ENCODE results near the gene PADI6.

PADI6 gene

DNA sequence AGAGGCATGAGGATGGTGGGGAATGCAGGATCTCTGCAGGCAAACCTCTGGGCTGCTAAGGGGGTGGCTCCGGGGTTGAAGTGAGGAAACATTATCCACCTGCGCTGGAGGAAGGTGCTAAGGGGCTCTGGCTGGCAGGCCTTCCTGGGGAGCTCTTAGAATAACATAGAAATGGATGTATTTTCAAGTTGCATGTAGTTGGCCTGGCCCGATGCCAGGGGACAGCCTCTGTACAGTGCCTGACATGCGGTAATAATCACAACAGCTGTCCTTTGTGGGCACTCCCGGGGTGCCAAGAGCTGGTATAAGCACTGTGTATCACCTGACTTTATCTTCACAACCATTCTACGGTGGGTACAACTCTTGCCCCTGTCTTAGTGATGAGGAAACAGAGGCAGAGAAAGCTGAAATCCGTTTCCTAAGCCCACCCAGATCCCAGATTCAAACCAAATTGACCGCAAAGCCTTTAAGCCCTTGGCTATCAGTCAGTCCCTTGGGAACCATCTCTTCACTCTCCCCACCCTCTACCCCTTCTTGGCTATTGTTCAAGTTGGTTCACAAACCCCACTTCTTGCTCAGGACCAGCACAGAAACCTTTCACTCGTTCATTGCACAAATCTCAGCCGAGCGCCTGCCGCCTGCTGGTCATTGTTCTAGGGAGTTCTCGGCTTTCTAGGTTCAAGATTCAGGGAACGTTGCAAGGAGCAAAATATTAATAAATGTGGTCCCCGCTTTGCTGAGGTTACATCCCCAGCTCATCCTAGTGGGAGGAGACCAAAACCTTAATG, 33.1 kb upstream of the PADI6 start:
- TF ChIP-seq EZH2phosphoT487 (IDR thresholded peaks at IDR 0.05; ENCODE audit: borderline replicate concordance, low read length), result no peak
- TF ChIP-seq, protein P1, sequence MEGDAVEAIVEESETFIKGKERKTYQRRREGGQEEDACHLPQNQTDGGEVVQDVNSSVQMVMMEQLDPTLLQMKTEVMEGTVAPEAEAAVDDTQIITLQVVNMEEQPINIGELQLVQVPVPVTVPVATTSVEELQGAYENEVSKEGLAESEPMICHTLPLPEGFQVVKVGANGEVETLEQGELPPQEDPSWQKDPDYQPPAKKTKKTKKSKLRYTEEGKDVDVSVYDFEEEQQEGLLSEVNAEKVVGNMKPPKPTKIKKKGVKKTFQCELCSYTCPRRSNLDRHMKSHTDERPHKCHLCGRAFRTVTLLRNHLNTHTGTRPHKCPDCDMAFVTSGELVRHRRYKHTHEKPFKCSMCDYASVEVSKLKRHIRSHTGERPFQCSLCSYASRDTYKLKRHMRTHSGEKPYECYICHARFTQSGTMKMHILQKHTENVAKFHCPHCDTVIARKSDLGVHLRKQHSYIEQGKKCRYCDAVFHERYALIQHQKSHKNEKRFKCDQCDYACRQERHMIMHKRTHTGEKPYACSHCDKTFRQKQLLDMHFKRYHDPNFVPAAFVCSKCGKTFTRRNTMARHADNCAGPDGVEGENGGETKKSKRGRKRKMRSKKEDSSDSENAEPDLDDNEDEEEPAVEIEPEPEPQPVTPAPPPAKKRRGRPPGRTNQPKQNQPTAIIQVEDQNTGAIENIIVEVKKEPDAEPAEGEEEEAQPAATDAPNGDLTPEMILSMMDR (IDR thresholded peaks at IDR 0.05; ENCODE audit: low read depth, low read length, poor library complexity, severe bottlenecking), result no peak
- Histone ChIP-seq H3K4me1 (ENCODE audit: control insufficient read depth, low read length) (no peaks in the 10 kb centered on the region), H4K20me1 (ENCODE audit: control insufficient read depth, insufficient read depth, low read depth, low read length) (no peaks in the 10 kb centered on the region), H3F3A (ENCODE audit: control insufficient read depth, insufficient read depth) (no peaks in the 10 kb centered on the region), H3K4me3 (ENCODE audit: low read length) (no peak overlapping the region), H3K9me3 (ENCODE audit: control insufficient read depth, insufficient read depth, low read length) (no peaks in the 10 kb centered on the region), H3K27ac (ENCODE audit: low read depth, low read length) (no peak overlapping the region), H3K36me3 (ENCODE audit: control insufficient read depth, low read length) (no peaks in the 10 kb centered on the region), H3K27me3 (ENCODE audit: control insufficient read depth, low read length) (no peaks in the 10 kb centered on the region), H3K79me2 (ENCODE audit: control insufficient read depth, low read length) (no peaks in the 10 kb centered on the region), H3K9me2 (replicated peaks; ENCODE audit: control insufficient read depth, low read length) (no peaks in the 10 kb centered on the region), H3K4me2 (ENCODE audit: low read length) (no peak overlapping the region)

GRCh38 chr1:17339521-17339920, 32.5 kb upstream of the PADI6 start:
- Histone ChIP-seq H3K4me2 (ENCODE audit: low read length) (no peak overlapping the region), H3K36me3 (ENCODE audit: control insufficient read depth, low read length) (no peaks in the 10 kb centered on the region), H3F3A (ENCODE audit: control insufficient read depth, insufficient read depth) (no peaks in the 10 kb centered on the region), H4K20me1 (ENCODE audit: control insufficient read depth, insufficient read depth, low read depth, low read length) (no peaks in the 10 kb centered on the region), H3K27me3 (ENCODE audit: control insufficient read depth, low read length) (no peaks in the 10 kb centered on the region), H3K4me3 (ENCODE audit: low read length) (no peak overlapping the region), H3K27ac (ENCODE audit: low read depth, low read length) (no peak overlapping the region), H3K9me2 (replicated peaks; ENCODE audit: control insufficient read depth, low read length) (no peaks in the 10 kb centered on the region), H3K79me2 (ENCODE audit: control insufficient read depth, low read length) (no peaks in the 10 kb centered on the region), H3K4me1 (ENCODE audit: control insufficient read depth, low read length) (no peaks in the 10 kb centered on the region), H3K9me3 (ENCODE audit: control insufficient read depth, insufficient read depth, low read length) (no peaks in the 10 kb centered on the region)
- TF ChIP-seq, protein P1 (IDR thresholded peaks at IDR 0.05; ENCODE audit: low read depth, low read length, poor library complexity, severe bottlenecking), result no peak
- TF ChIP-seq EZH2phosphoT487 (IDR thresholded peaks at IDR 0.05; ENCODE audit: borderline replicate concordance, low read length), result no peak

DNA sequence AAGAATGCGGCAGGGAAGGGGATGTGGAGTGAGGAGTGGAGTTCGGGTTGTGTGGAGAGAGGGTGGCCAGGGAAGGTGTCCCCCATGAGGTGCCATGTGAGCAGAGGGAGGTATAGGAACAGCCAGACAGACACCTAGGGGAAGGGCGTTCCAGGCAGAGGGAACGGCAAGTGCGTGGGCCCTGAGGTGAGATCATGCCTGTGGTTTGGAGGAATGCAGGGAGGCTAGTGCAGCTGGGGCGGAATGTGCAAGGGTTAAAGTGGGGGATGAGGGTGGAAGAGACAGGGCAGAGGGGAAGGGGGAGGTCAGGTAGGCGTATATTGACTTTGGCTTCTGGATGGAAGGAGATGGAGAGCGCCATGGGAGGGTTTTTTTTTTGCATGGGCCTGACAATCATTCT, 31.6 kb upstream of the PADI6 start:
- H3K27me3 ChIP-seq (ENCODE audit: control insufficient read depth, low read length), result no peaks in the 10 kb centered on the region
- H3K4me3 ChIP-seq (ENCODE audit: low read length), result no peak overlapping the region
- H3K36me3 ChIP-seq (ENCODE audit: control insufficient read depth, low read length), result no peaks in the 10 kb centered on the region
- H3K9me3 ChIP-seq (ENCODE audit: control insufficient read depth, insufficient read depth, low read length), result no peaks in the 10 kb centered on the region
- H3K9me2 ChIP-seq (replicated peaks; ENCODE audit: control insufficient read depth, low read length), result no peaks in the 10 kb centered on the region
- H3K4me2 ChIP-seq (ENCODE audit: low read length), result no peak overlapping the region
- H3K79me2 ChIP-seq (ENCODE audit: control insufficient read depth, low read length), result no peaks in the 10 kb centered on the region
- H3K27ac ChIP-seq (ENCODE audit: low read depth, low read length), result no peak overlapping the region
- no peaks in the 10 kb centered on the region for H3F3A ChIP-seq (ENCODE audit: control insufficient read depth, insufficient read depth)
- no peaks in the 10 kb centered on the region for H3K4me1 ChIP-seq (ENCODE audit: control insufficient read depth, low read length)
- no peaks in the 10 kb centered on the region for H4K20me1 ChIP-seq (ENCODE audit: control insufficient read depth, insufficient read depth, low read depth, low read length)
- TF ChIP-seq, protein P1 (IDR thresholded peaks at IDR 0.05; ENCODE audit: low read depth, low read length, poor library complexity, severe bottlenecking), result no peak
- no peak for TF ChIP-seq EZH2phosphoT487 (IDR thresholded peaks at IDR 0.05; ENCODE audit: borderline replicate concordance, low read length)
